ENCODE results near the gene AUTS2. TPM values are rescaled to one million over a fixed set of nuclear protein-coding genes. Genes with fewer than 3 reads are reported as not detected.

The AUTS2 gene
- polyA plus RNA-seq, 3 donors: 0.08 to 0.35 TPM; not detected in 1

- Histone ChIP-seq H3K9ac (ENCODE audit: insufficient read depth, low read length, poor library complexity, severe bottlenecking) (no peak overlapping the region), H3K9me3 (replicated peaks in 1 of 2; ENCODE audit: control insufficient read depth in 1 of 2, insufficient read depth in 1 of 2, low read length in 2 of 2) (no peaks in the 10 kb centered on the region), H3K27ac (ENCODE audit: low read depth in 1 of 2, low read length in 2 of 2) (no peak overlapping the region), H3K4me1 (ENCODE audit: control insufficient read depth in 1 of 2, insufficient read depth in 2 of 2, low read length in 2 of 2) (no peaks in the 10 kb centered on the region), H2AFZ (ENCODE audit: insufficient read depth, low read depth, low read length, poor library complexity, severe bottlenecking) (no peak overlapping the region), H3K36me3 (replicated peaks in 1 of 2; ENCODE audit: control insufficient read depth in 1 of 2, insufficient read depth in 2 of 2, low read length in 2 of 2) (no peaks in the 10 kb centered on the region), H3K27me3 (ENCODE audit: control insufficient read depth in 2 of 2, insufficient read depth in 2 of 2, low read length in 2 of 2) (no peaks in the 10 kb centered on the region), H3K4me2 (replicated peaks; ENCODE audit: extremely low read depth, low read length, poor library complexity, severe bottlenecking) (no peak overlapping the region), H3K4me3 (replicated peaks in 1 of 3; ENCODE audit: low read depth in 2 of 3, low read length in 3 of 3) (no peak overlapping the region), H4K20me1 (ENCODE audit: insufficient read depth, low read length) (no peaks in the 10 kb centered on the region), H3K79me2 (ENCODE audit: insufficient read depth, low read length) (no peaks in the 10 kb centered on the region)
- no peaks in the 10 kb centered on the region for H3K36me3 Mint-ChIP-seq
- TF ChIP-seq CTCF (IDR thresholded peaks at IDR 0.05): no peak
- peaks cover 0 to 4% (median 2%) of the 10 kb centered on the region in 3 donors for H3K27me3 Mint-ChIP-seq (ENCODE audit: low read depth in 3 of 3)
- peaks cover 0 to 8% (median 2%) of the 10 kb centered on the region in 7 donors for H3K9me3 Mint-ChIP-seq
- H3K4me1 Mint-ChIP-seq: no peaks in the 10 kb centered on the region
- H3K4me3 Mint-ChIP-seq: no peak overlapping the region
- no peak for DNase-seq
- WGBS (ENCODE audit: insufficient coverage): no CpG with 5 or more reads among the region's 1 CpG
- intact Hi-C loops (cut with micrococcal nuclease): no loop called here
- no peak overlapping the region for H3K27ac Mint-ChIP-seq
Measured at GRCh38 chr7:70726294-70726693, 1128.0 kb downstream of the AUTS2 start.

GRCh38 chr7:70726951-70727378, 1128.7 kb downstream of the AUTS2 start:
- H3K4me1 Mint-ChIP-seq: no peaks in the 10 kb centered on the region
- H3K79me2 ChIP-seq (ENCODE audit: insufficient read depth, low read length): no peaks in the 10 kb centered on the region
- H3K27ac Mint-ChIP-seq: no peak overlapping the region
- no peak overlapping the region for H3K27ac ChIP-seq (ENCODE audit: low read depth in 1 of 2, low read length in 2 of 2)
- no peaks in the 10 kb centered on the region for H3K36me3 Mint-ChIP-seq
- no peak for DNase-seq
- 93% methylated on average over 4 of the region's 9 CpGs for WGBS (ENCODE audit: insufficient coverage)
- H4K20me1 ChIP-seq (ENCODE audit: insufficient read depth, low read length): no peaks in the 10 kb centered on the region
- no peak overlapping the region for H2AFZ ChIP-seq (ENCODE audit: insufficient read depth, low read depth, low read length, poor library complexity, severe bottlenecking)
- H3K4me3 Mint-ChIP-seq: no peak overlapping the region
- H3K9ac ChIP-seq (ENCODE audit: insufficient read depth, low read length, poor library complexity, severe bottlenecking): no peak overlapping the region
- H3K36me3 ChIP-seq (replicated peaks in 1 of 2; ENCODE audit: control insufficient read depth in 1 of 2, insufficient read depth in 2 of 2, low read length in 2 of 2): no peaks in the 10 kb centered on the region
- no peaks in the 10 kb centered on the region for H3K4me1 ChIP-seq (ENCODE audit: control insufficient read depth in 1 of 2, insufficient read depth in 2 of 2, low read length in 2 of 2)
- H3K27me3 Mint-ChIP-seq (ENCODE audit: low read depth in 3 of 3): peaks cover 0 to 3% (median 2%) of the 10 kb centered on the region in 3 donors
- no peaks in the 10 kb centered on the region for H3K9me3 ChIP-seq (replicated peaks in 1 of 2; ENCODE audit: control insufficient read depth in 1 of 2, insufficient read depth in 1 of 2, low read length in 2 of 2)
- no peaks in the 10 kb centered on the region for H3K27me3 ChIP-seq (ENCODE audit: control insufficient read depth in 2 of 2, insufficient read depth in 2 of 2, low read length in 2 of 2)
- TF ChIP-seq CTCF (IDR thresholded peaks at IDR 0.05): no peak
- intact Hi-C loops (cut with micrococcal nuclease): no loop called here
- H3K4me2 ChIP-seq (replicated peaks; ENCODE audit: extremely low read depth, low read length, poor library complexity, severe bottlenecking): no peak overlapping the region
- H3K9me3 Mint-ChIP-seq: peaks cover 0 to 8% (median 2%) of the 10 kb centered on the region in 7 donors
- H3K4me3 ChIP-seq (replicated peaks in 1 of 3; ENCODE audit: low read depth in 2 of 3, low read length in 3 of 3): no peak overlapping the region

Data from CD14-positive monocyte (primary cell).